HepG2 (cell line): ENCODE measurements around the gene C11orf58. TPM values are rescaled to one million over a fixed set of nuclear protein-coding genes. Genes with fewer than 3 reads are reported as not detected.

Experiments
- ATAC-seq: fragments of 200-7000 bp; cut with Tn5 transposase; 3 replicates; pipeline ENCODE4 v1.9.1; 2020; ENCODE audit warnings: mild to moderate bottlenecking, moderate library complexity
- BruUV-seq: library from RNA; stranded (reverse); fragments of 400-500 nt; replicated peaks from 2 replicates; lab custom pipeline; 2021; lab: Mats Ljungman, UMichigan
- CTCF ChIA-PET: fragments of 300-600 bp; formaldehyde crosslinking; extraction: SDS; loops from one replicate; lab custom pipeline; 2021; ENCODE audit warnings: low total read pairs, inconsistent platforms, low intra/inter-chr PET ratio; lab: Yijun Ruan, JAX
- POLR2A ChIA-PET: fragments of 350-600 bp; sonication (Branson Sonifier 250); formaldehyde crosslinking; loops from one replicate; lab custom pipeline; 2020; ENCODE audit warnings: antibody characterized with exemption, inconsistent platforms; lab: Yijun Ruan, JAX
- DNase-seq: peaks from one replicate; pipeline ENCODE4 v3.0.0-alpha.2; 2015; ENCODE audit warnings: low spot score
- FAIRE-seq: peaks from 3 replicates; lab custom pipeline; 2011; peaks lifted over from hg19 to GRCh38; lab: Jason Lieb, UNC
- H2AFZ ChIP-seq: one replicate; pipeline ENCODE4 v1.6.1; 2011; ENCODE audit warnings: low read length, inconsistent platforms
- H3K27ac ChIP-seq: fragments of 300-600 bp; 3 replicates; pipeline ENCODE4 v1.8.0; 2011; ENCODE audit warnings: mixed run types, mild to moderate bottlenecking, mixed read lengths, low read length, inconsistent platforms; ENCODE audit not compliant: insufficient read depth; ENCODE audit errors: extremely low read length
- H3K27me3 ChIP-seq, 2 experiments: fragments of 200-600 bp in 1 of 2; 2 replicates in 1 of 2; 3 replicates in 1 of 2; pipeline versions ENCODE4 v1.6.0 to v1.8.0; 2011; ENCODE audit warnings: low read length in 2 of 2, mild to moderate bottlenecking in 2 of 2, moderate library complexity in 2 of 2, inconsistent platforms in 1 of 2; ENCODE audit not compliant: insufficient read depth in 2 of 2, control insufficient read depth in 1 of 2
- H3K36me3 ChIP-seq, 2 experiments: fragments of 200-600 bp in 1 of 2; replicated peaks in 1 of 2; 2 replicates in 1 of 2; 3 replicates in 1 of 2; pipeline versions ENCODE4 v1.5.1 to v1.8.0; 2011; ENCODE audit warnings: low read length in 2 of 2, inconsistent platforms in 1 of 2; ENCODE audit not compliant: insufficient read depth in 2 of 2, control insufficient read depth in 1 of 2
- H3K4me1 ChIP-seq: 2 replicates; pipeline ENCODE4 v1.5.1; 2012; ENCODE audit warnings: low read length, inconsistent platforms; ENCODE audit not compliant: insufficient read depth
- H3K4me2 ChIP-seq: 2 replicates; pipeline ENCODE4 v1.6.0; 2011; ENCODE audit warnings: low read depth, low read length, inconsistent platforms
- H3K4me3 ChIP-seq, 3 experiments: fragments of 200-600 bp in 1 of 3; sonication (generic), shearing (Covaris generic) in 1 of 3; replicated peaks in 1 of 3; 2 replicates each; pipeline ENCODE4 v1.5.1; 2011 to 2016; ENCODE audit warnings: low read length in 3 of 3, inconsistent platforms in 2 of 3, low read depth in 2 of 3, mild to moderate bottlenecking in 2 of 3, control low read depth in 1 of 3, mixed read lengths in 1 of 3; ENCODE audit not compliant: insufficient read depth in 1 of 3
- H3K79me2 ChIP-seq: one replicate; pipeline ENCODE4 v1.6.1; 2011; ENCODE audit warnings: low read length, inconsistent platforms; ENCODE audit not compliant: insufficient read depth
- H3K9ac ChIP-seq: 2 replicates; pipeline ENCODE4 v1.6.0; 2011; ENCODE audit warnings: mild to moderate bottlenecking, low read depth, low read length, inconsistent platforms; ENCODE audit not compliant: insufficient read depth
- H3K9me3 ChIP-seq: 2 replicates; pipeline ENCODE4 v1.5.1; 2012; ENCODE audit warnings: mild to moderate bottlenecking, low read length
- H4K20me1 ChIP-seq: 2 replicates; pipeline ENCODE4 v1.6.0; 2011; ENCODE audit warnings: inconsistent platforms, mild to moderate bottlenecking, low read length, moderate library complexity; ENCODE audit not compliant: insufficient read depth
- AGO2 ChIP-seq: fragments of 200-400 bp; formaldehyde crosslinking; optimal IDR thresholded peaks from 2 replicates; pipeline ENCODE3; 2017; ENCODE audit warnings: mild to moderate bottlenecking, low read depth, low read length, moderate library complexity
- ATAD3A ChIP-seq: sonication (generic); formaldehyde crosslinking; IDR thresholded peaks from 2 replicates; pipeline ENCODE4 v1.4.0; 2020; ENCODE audit warnings: missing genetic modification reagents
- KDM2A ChIP-seq: sonication (generic); formaldehyde crosslinking; IDR thresholded peaks from 2 replicates; pipeline ENCODE4 v1.4.0; 2020; ENCODE audit warnings: low read depth, missing genetic modification reagents, borderline replicate concordance
- MBD4 ChIP-seq: IDR thresholded peaks from 2 replicates; pipeline ENCODE4 v1.6.1; 2012; ENCODE audit warnings: low read length, inconsistent platforms, borderline replicate concordance
- MIXL1 ChIP-seq: IDR thresholded peaks from 2 replicates; pipeline ENCODE4 v1.6.1; 2016
- PAF1 ChIP-seq: IDR thresholded peaks from 2 replicates; pipeline ENCODE4 v1.6.1; 2016; ENCODE audit warnings: missing genetic modification reagents, missing compliant biosample characterization
- RAD21 ChIP-seq: fragments of 450-650 bp; formaldehyde crosslinking; IDR thresholded peaks from 2 replicates; pipeline ENCODE4 v1.5.0; 2020; ENCODE audit warnings: mild to moderate bottlenecking
- RCOR2 ChIP-seq: IDR thresholded peaks from 2 replicates; pipeline ENCODE4 v1.6.1; 2016; ENCODE audit warnings: missing biosample characterization, missing genetic modification reagents
- SIN3B ChIP-seq: fragments of 150-350 bp; IDR thresholded peaks from 2 replicates; pipeline ENCODE4 v1.6.1; 2014; ENCODE audit warnings: low read length
- TSC22D2 ChIP-seq: sonication (generic); formaldehyde crosslinking; IDR thresholded peaks from 2 replicates; pipeline ENCODE4 v1.5.1; 2020; ENCODE audit warnings: missing genetic modification reagents, mild to moderate bottlenecking, borderline replicate concordance
- ZNF326 ChIP-seq: sonication (generic); formaldehyde crosslinking; IDR thresholded peaks from 2 replicates; pipeline ENCODE4 v1.4.0; 2020; ENCODE audit warnings: missing genetic modification reagents, borderline replicate concordance
- ZNF468 ChIP-seq: sonication (generic); formaldehyde crosslinking; IDR thresholded peaks from 2 replicates; pipeline ENCODE4 v1.8.0; 2022; ENCODE audit warnings: mild to moderate bottlenecking, moderate library complexity, missing genetic modification reagents
- WGBS: methylation state at CpG from one replicate; pipeline ENCODE4 v1.1.6; 2017; ENCODE audit warnings: low lambda C conversion rate; 5-methylcytosine and 5-hydroxymethylcytosine counted together
- in situ Hi-C: cut with HindIII; loops from 2 replicates; pipeline ENCODE4 v1.10.0; 2017; ENCODE audit warnings: low pct_unique_long_range_greater_than_20kb; ENCODE audit not compliant: extremely low pct_ligation_motif_present
- intact Hi-C: fragments of 100-400 bp; cut with micrococcal nuclease; formaldehyde crosslinking; loops from one replicate; pipeline ENCODE4 v1.10.0; 2022; ENCODE audit not compliant: unreplicated experiment
- polyA plus RNA-seq, 8 experiments: library from polyadenylated mRNA; depleted of rRNA in 3 of 8; stranded (reverse) in 7 of 8; unstranded in 1 of 8; fragments of >200 nt; fragmentation: Illumina TruSeq in 4 of 8; extraction: Trizol in 4 of 8; gene quantifications; 2 replicates each; pipeline versions ENCODE4 v1.2.1 to v1.2.3, GENCODE V29; 2011 to 2016; ENCODE audit warnings: low read depth in 4 of 8, missing spikeins in 1 of 8, mixed read lengths in 1 of 8; ENCODE audit not compliant: insufficient read depth in 1 of 8
- total RNA-seq, 5 experiments: library from RNA; depleted of rRNA; stranded (reverse); fragments of >200 nt; fragmentation: Illumina TruSeq; extraction: Trizol; gene quantifications; 2 replicates each; pipeline ENCODE4 v1.2.3, GENCODE V29; 2016; ENCODE audit warnings: low read depth in 1 of 5
- TF ChIP-seq, protein P1 (sequence below): sonication (generic); formaldehyde crosslinking; IDR thresholded peaks from 2 replicates; pipeline ENCODE4 v1.4.0; 2020; ENCODE audit warnings: missing genetic modification reagents
- TF ChIP-seq, protein P2 (sequence below): sonication (generic); formaldehyde crosslinking; IDR thresholded peaks from 2 replicates; pipeline ENCODE4 v1.5.0; 2020; ENCODE audit warnings: mild to moderate bottlenecking, missing genetic modification reagents
- TF ChIP-seq, protein P3 (sequence below): sonication (generic); formaldehyde crosslinking; IDR thresholded peaks from 2 replicates; pipeline ENCODE4 v1.4.0; 2020; ENCODE audit warnings: missing genetic modification reagents, borderline replicate concordance
- TF ChIP-seq, protein P4 (sequence below): sonication (generic); formaldehyde crosslinking; IDR thresholded peaks from 2 replicates; pipeline ENCODE4 v1.5.1; 2020; ENCODE audit warnings: missing genetic modification reagents, mild to moderate bottlenecking, borderline replicate concordance

The C11orf58 gene
- total and polyA plus RNA-seq, 2 of the 13 experiments (the other 11 are each of a cell fraction or from before 2014, with no cell fraction given) = 83.8 to 167 TPM

DNA sequence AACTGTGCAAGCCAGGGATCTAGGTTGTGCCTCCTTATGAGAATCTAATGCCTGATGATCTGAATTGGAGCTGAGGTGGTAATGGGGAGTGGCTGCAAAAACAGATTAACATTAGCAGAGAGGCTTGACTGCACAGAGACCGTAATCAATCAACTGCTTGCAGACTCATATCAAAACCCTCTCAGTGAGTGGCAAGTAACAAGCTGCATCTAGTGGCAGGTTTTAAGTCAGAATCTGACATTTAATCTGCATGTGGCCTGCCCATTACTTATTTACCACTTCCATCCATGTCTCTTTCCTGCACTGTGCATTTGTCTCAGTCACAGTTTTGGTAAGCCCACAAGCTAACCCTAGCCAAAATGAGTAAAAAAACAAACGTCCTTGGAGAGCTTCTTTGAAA is 11.2 kb downstream of the C11orf58 start (continued):
- TF ChIP-seq, protein P1, sequence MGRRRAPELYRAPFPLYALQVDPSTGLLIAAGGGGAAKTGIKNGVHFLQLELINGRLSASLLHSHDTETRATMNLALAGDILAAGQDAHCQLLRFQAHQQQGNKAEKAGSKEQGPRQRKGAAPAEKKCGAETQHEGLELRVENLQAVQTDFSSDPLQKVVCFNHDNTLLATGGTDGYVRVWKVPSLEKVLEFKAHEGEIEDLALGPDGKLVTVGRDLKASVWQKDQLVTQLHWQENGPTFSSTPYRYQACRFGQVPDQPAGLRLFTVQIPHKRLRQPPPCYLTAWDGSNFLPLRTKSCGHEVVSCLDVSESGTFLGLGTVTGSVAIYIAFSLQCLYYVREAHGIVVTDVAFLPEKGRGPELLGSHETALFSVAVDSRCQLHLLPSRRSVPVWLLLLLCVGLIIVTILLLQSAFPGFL (CRISPR knock-in tag) = no peak
- no peak for TF ChIP-seq ZNF468 (CRISPR knock-in tag)
- TF ChIP-seq RCOR2 (CRISPR knock-in tag) = no peak
- no peak for TF ChIP-seq ATAD3A
- no peak for TF ChIP-seq PAF1 (CRISPR knock-in tag)

DNA sequence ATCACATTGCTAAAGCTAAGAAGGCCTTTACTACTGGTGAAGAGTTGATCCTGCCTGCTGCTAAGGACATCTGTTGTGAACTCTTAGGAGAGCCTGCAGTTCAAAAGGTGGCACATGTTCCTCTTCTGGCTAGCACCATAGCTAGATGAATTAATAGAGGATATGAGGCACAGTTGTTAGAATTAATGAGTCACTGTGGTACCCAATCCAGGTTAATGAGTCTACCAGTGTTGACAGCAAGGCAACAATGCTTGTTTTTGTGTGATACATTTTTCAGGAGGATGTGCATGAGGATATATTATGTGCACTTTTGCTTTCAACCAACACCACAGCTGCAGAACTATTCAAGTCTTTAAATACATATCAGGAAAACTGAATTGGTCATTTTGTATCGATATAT is 12.0 kb downstream of the C11orf58 start:
- ATAC-seq (no peak), DNase-seq (no peak), FAIRE-seq (no peak)
- Histone ChIP-seq H2AFZ (no peak overlapping the region), H3K4me3 (no peak overlapping the region), H3K36me3 (peaks cover 13 to 81% of the 10 kb centered on the region in 2 experiments), H3K79me2 (peaks cover 5% of the 10 kb centered on the region), H3K27me3 (no peaks in the 10 kb centered on the region), H3K9ac (no peak overlapping the region), H3K4me1 (no peaks in the 10 kb centered on the region), H3K4me2 (no peak overlapping the region), H4K20me1 (peaks cover 6% of the 10 kb centered on the region), H3K9me3 (no peaks in the 10 kb centered on the region), H3K27ac (no peak overlapping the region)
- ChIA-PET CTCF (no interaction called here), POLR2A (interaction anchor here (0.6 to 1.9 kb wide), 2 partner anchors 11 to 1262 kb away, joined by 3 to 12 read pairs; partner anchors contain the start of genes C11orf58 and SERGEF)
- no TSS peak for BruUV-seq
- intact Hi-C loops (no loop called here), in situ Hi-C loops (no loop called here)
- WGBS = 0% methylated on average over 1 of the region's 1 CpG
- TF ChIP-seq ZNF326 (CRISPR knock-in tag) = no peak
- TF ChIP-seq, protein P2, sequence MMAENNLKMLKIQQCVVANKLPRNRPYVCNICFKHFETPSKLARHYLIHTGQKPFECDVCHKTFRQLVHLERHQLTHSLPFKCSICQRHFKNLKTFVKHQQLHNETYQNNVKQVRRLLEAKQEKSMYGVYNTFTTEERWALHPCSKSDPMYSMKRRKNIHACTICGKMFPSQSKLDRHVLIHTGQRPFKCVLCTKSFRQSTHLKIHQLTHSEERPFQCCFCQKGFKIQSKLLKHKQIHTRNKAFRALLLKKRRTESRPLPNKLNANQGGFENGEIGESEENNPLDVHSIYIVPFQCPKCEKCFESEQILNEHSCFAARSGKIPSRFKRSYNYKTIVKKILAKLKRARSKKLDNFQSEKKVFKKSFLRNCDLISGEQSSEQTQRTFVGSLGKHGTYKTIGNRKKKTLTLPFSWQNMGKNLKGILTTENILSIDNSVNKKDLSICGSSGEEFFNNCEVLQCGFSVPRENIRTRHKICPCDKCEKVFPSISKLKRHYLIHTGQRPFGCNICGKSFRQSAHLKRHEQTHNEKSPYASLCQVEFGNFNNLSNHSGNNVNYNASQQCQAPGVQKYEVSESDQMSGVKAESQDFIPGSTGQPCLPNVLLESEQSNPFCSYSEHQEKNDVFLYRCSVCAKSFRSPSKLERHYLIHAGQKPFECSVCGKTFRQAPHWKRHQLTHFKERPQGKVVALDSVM (CRISPR knock-in tag) = no peak
- no peak for TF ChIP-seq MIXL1
- TF ChIP-seq SIN3B = no peak
- TF ChIP-seq RAD21 = no peak
- TF ChIP-seq KDM2A (CRISPR knock-in tag) = no peak
- TF ChIP-seq MBD4 = no peak
- TF ChIP-seq, protein P3, sequence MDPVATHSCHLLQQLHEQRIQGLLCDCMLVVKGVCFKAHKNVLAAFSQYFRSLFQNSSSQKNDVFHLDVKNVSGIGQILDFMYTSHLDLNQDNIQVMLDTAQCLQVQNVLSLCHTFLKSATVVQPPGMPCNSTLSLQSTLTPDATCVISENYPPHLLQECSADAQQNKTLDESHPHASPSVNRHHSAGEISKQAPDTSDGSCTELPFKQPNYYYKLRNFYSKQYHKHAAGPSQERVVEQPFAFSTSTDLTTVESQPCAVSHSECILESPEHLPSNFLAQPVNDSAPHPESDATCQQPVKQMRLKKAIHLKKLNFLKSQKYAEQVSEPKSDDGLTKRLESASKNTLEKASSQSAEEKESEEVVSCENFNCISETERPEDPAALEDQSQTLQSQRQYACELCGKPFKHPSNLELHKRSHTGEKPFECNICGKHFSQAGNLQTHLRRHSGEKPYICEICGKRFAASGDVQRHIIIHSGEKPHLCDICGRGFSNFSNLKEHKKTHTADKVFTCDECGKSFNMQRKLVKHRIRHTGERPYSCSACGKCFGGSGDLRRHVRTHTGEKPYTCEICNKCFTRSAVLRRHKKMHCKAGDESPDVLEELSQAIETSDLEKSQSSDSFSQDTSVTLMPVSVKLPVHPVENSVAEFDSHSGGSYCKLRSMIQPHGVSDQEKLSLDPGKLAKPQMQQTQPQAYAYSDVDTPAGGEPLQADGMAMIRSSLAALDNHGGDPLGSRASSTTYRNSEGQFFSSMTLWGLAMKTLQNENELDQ (CRISPR knock-in tag) = no peak
- no peak for TF ChIP-seq AGO2
- TF ChIP-seq, protein P4, sequence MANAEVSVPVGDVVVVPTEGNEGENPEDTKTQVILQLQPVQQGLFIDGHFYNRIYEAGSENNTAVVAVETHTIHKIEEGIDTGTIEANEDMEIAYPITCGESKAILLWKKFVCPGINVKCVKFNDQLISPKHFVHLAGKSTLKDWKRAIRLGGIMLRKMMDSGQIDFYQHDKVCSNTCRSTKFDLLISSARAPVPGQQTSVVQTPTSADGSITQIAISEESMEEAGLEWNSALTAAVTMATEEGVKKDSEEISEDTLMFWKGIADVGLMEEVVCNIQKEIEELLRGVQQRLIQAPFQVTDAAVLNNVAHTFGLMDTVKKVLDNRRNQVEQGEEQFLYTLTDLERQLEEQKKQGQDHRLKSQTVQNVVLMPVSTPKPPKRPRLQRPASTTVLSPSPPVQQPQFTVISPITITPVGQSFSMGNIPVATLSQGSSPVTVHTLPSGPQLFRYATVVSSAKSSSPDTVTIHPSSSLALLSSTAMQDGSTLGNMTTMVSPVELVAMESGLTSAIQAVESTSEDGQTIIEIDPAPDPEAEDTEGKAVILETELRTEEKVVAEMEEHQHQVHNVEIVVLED (CRISPR knock-in tag) = no peak
- TF ChIP-seq TSC22D2 = no peak
